Brain microvascular endothelial cell (primary cell): ENCODE results near the gene KYAT1.
"Not testable (repeated sequence)": the region's sequence is repeated elsewhere in the genome, so short reads cannot be mapped to it uniquely, and the experiment has no call there.

Source experiments
- DNase-seq: peaks from one replicate; pipeline ENCODE4 v3.0.0-alpha.2; 2020
- H3K27ac ChIP-seq: fragments of 250-450 bp; sonication (Bioruptor Pico); 2 replicates; pipeline ENCODE4 v1.5.1; 2020; ENCODE audit warnings: mild to moderate bottlenecking, moderate library complexity
- H3K27me3 ChIP-seq: fragments of 250-450 bp; sonication (Bioruptor Pico); replicated peaks from 2 replicates; pipeline ENCODE4 v1.5.1; 2020; ENCODE audit warnings: mild to moderate bottlenecking
- H3K36me3 ChIP-seq: fragments of 250-450 bp; sonication (Bioruptor Pico); replicated peaks from 2 replicates; pipeline ENCODE4 v1.5.1; 2020; ENCODE audit warnings: mild to moderate bottlenecking
- H3K4me3 ChIP-seq: 2 replicates; pipeline ENCODE4 v1.5.1; 2011; ENCODE audit warnings: low read depth, mild to moderate bottlenecking, control low read depth, low read length, moderate library complexity
- CTCF ChIP-seq: IDR thresholded peaks from 2 replicates; pipeline ENCODE4 v1.5.1; 2011; ENCODE audit warnings: low read depth, mild to moderate bottlenecking, moderate library complexity, low read length, control low read depth, inconsistent platforms; ENCODE audit errors: missing control alignments
- in situ Hi-C: cut with HindIII; loops from 2 replicates; pipeline ENCODE4 v1.10.0; 2017; ENCODE audit warnings: low sequenced_read_pairs, low pct_ligation_motif_present

KYAT1 gene

GRCh38 chr9:128845186-128845931 lies 36.4 kb downstream of the KYAT1 start:
- H3K36me3 ChIP-seq, result no peaks in the 10 kb centered on the region

GRCh38 chr9:128843171-128843570 lies 38.6 kb downstream of the KYAT1 start:
- H3K27ac ChIP-seq, DNase-seq, H3K36me3 ChIP-seq, in situ Hi-C loops, H3K27me3 ChIP-seq, H3K4me3 ChIP-seq: not testable (repeated sequence)

More at GRCh38 chr9:128845186-128845931, 36.4 kb downstream of the KYAT1 start:
- TF ChIP-seq CTCF, result peak; percentile 34
- Histone ChIP-seq H3K27ac (no peak overlapping the region), H3K27me3 (no peaks in the 10 kb centered on the region), H3K4me3 (no peak overlapping the region)
- no peak for DNase-seq
- in situ Hi-C loops, result no loop called here

- no peaks in the 10 kb centered on the region for H3K36me3 ChIP-seq
Measured at GRCh38 chr9:128841694-128842492, 39.9 kb downstream of the KYAT1 start.

GRCh38 chr9:128840524-128840923 lies 41.2 kb downstream of the KYAT1 start:
- in situ Hi-C loops, result no loop called here

More at GRCh38 chr9:128841694-128842492, 39.9 kb downstream of the KYAT1 start:
- TF ChIP-seq CTCF, result no peak
- Histone ChIP-seq H3K27ac (no peak overlapping the region), H3K4me3 (no peak overlapping the region), H3K27me3 (no peaks in the 10 kb centered on the region)
- in situ Hi-C loops, result no loop called here
- no peak for DNase-seq

GRCh38 chr9:128838338-128838737 lies 43.4 kb downstream of the KYAT1 start:
- Histone ChIP-seq H3K4me3 (no peak overlapping the region), H3K27ac (no peak overlapping the region), H3K36me3 (no peaks in the 10 kb centered on the region), H3K27me3 (no peaks in the 10 kb centered on the region)
- no peak for TF ChIP-seq CTCF
- DNase-seq, result no peak
- in situ Hi-C loops, result no loop called here

More at GRCh38 chr9:128840524-128840923, 41.2 kb downstream of the KYAT1 start:
- no peak for DNase-seq
- no peak for TF ChIP-seq CTCF
- H3K4me3 ChIP-seq, result no peak overlapping the region
- H3K36me3 ChIP-seq, result no peaks in the 10 kb centered on the region
- H3K27me3 ChIP-seq, result no peaks in the 10 kb centered on the region
- no peak overlapping the region for H3K27ac ChIP-seq

- DNase-seq, result no peak
- no peak for TF ChIP-seq CTCF
- H3K27me3 ChIP-seq, result no peaks in the 10 kb centered on the region
- in situ Hi-C loops, result no loop called here
- H3K36me3 ChIP-seq, result no peaks in the 10 kb centered on the region
- H3K27ac ChIP-seq, result no peak overlapping the region
- H3K4me3 ChIP-seq, result no peak overlapping the region
Measured at GRCh38 chr9:128836509-128837145, 45.1 kb downstream of the KYAT1 start.
